ENCODE results near the gene LRMDA. TPM values are rescaled to one million over a fixed set of nuclear protein-coding genes. Genes with fewer than 3 reads are reported as not detected.

LRMDA gene
- total and polyA plus RNA-seq, 10 of the 15 experiments (the other 5 are each of a cell fraction or from before 2014, with no cell fraction given) = 0.07 to 0.54 (median 0.29) TPM; not detected in 4

DNA sequence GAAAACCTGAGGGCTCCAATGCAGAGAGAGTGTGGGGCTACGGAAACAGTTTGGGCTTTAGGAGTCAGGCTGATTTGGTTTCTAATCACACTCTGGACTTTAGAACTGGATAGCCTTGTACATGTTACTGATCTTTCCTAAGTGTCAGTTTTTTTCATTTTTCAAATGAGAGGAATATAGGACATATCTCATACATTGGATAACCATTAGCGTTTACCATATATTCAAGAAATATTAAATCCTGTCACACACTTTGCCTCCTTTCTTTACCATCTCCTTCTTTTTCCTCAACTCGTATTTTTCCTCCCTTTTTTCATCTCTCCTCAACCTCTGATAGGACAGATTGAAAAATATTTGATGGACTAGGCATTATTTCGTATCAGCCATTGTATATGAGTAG lies 885.7 kb downstream of the LRMDA start (continued):
- no peak for TF ChIP-seq ATF2 (IDR thresholded peaks at IDR 0.05; ENCODE audit: low read length)
- TF ChIP-seq ZBTB33 (IDR thresholded peaks at IDR 0.05) = no peak
- TF ChIP-seq CREB1 (IDR thresholded peaks at IDR 0.05; ENCODE audit: low read depth) = no peak

- no peak overlapping the region for H3K9ac ChIP-seq (ENCODE audit: control insufficient read depth, insufficient read depth, low read length)
- no peaks in the 10 kb centered on the region for H3K27me3 ChIP-seq (replicated peaks in 1 of 2; ENCODE audit: control insufficient read depth in 2 of 2, insufficient read depth in 2 of 2, low read length in 1 of 2)
- ATAC-seq = no peak
- ChIA-PET RAD21 (ENCODE audit: unreplicated experiment) (no interaction called here), CTCF (interaction anchor here (0.7 kb wide), 1 partner anchor 658 kb away, joined by 3 read pairs; no protein-coding TSS in a partner anchor), SMC1A (ENCODE audit: uncharacterized antibody, unreplicated experiment) (no interaction called here), POLR2A (no interaction called here)
- in situ Hi-C loops (cut with MboI) (no loop called here), intact Hi-C loops (cut with micrococcal nuclease; ENCODE audit: unreplicated experiment) (no loop called here)
- H3K9me3 ChIP-seq (replicated peaks; ENCODE audit: control insufficient read depth, insufficient read depth, low read length) = no peaks in the 10 kb centered on the region
- no peak overlapping the region for H3K4me2 ChIP-seq (ENCODE audit: control insufficient read depth, insufficient read depth)
- WGBS (ENCODE audit: insufficient coverage, insufficient replicate concordance, low lambda C conversion rate, missing lambda C conversion rate) = 0% methylated on average over 2 of the region's 2 CpGs
- H3K4me3 ChIP-seq = no peak overlapping the region
- no peak overlapping the region for H3K27ac ChIP-seq (ENCODE audit: control insufficient read depth, insufficient read depth)
- no peaks in the 10 kb centered on the region for H3K36me3 ChIP-seq (ENCODE audit: control insufficient read depth in 2 of 2, insufficient read depth in 2 of 2, low read length in 1 of 2)
- no peaks in the 10 kb centered on the region for H4K20me1 ChIP-seq (ENCODE audit: control insufficient read depth, insufficient read depth)
- no TSS peak for BruUV-seq (replicated peaks)
- H2AFZ ChIP-seq (ENCODE audit: control insufficient read depth, low read depth, low read length) = no peak overlapping the region
- DNase-seq (ENCODE audit: low read depth, low spot score) = no peak
- H3K79me2 ChIP-seq (ENCODE audit: control insufficient read depth, insufficient read depth, low read length) = no peaks in the 10 kb centered on the region
- H3K4me1 ChIP-seq (ENCODE audit: control insufficient read depth, insufficient read depth, low read length) = no peaks in the 10 kb centered on the region
- no peak for FAIRE-seq
- TF ChIP-seq MAX (IDR thresholded peaks at IDR 0.05; ENCODE audit: low read depth, low read length) (no peak), ZNF592 (IDR thresholded peaks at IDR 0.05) (no peak), ZBTB40 (IDR thresholded peaks at IDR 0.05; ENCODE audit: borderline replicate concordance) (no peak), JUND (IDR thresholded peaks at IDR 0.05; ENCODE audit: low read depth, low read length) (no peak), ZNF217 (IDR thresholded peaks at IDR 0.05) (no peak), CHD4 (IDR thresholded peaks at IDR 0.05) (no peak), TCF7 (IDR thresholded peaks at IDR 0.05; ENCODE audit: borderline replicate concordance) (no peak), TARDBP (IDR thresholded peaks at IDR 0.05; ENCODE audit: borderline replicate concordance) (no peak)
Observed at GRCh38 chr10:76318211-76318610, 886.8 kb downstream of the LRMDA start.

All from GM12878 (cell line).